Trophoblast cell (in vitro differentiated cells and primary cell): ENCODE measurements around the gene ORC6.

Experiments
- DNase-seq, 2 donors: peaks; one replicate each; pipeline ENCODE4 v3.0.0-alpha.2; 2016
- H2AFZ ChIP-seq: 2 replicates; pipeline ENCODE4 v1.6.1; 2013; ENCODE audit warnings: low read length, moderate library complexity, mild to moderate bottlenecking; ENCODE audit not compliant: insufficient read depth, poor library complexity
- H2AK5ac ChIP-seq: 2 replicates; pipeline ENCODE4 v1.6.1; 2013; ENCODE audit warnings: mild to moderate bottlenecking, low read length
- H2BK120ac ChIP-seq: 2 replicates; pipeline ENCODE4 v1.6.1; 2013; ENCODE audit warnings: low read length, mild to moderate bottlenecking, moderate library complexity; ENCODE audit not compliant: insufficient read depth, poor library complexity
- H2BK12ac ChIP-seq: 2 replicates; pipeline ENCODE4 v1.6.1; 2013; ENCODE audit warnings: mild to moderate bottlenecking, low read length, moderate library complexity
- H2BK5ac ChIP-seq: 2 replicates; pipeline ENCODE4 v1.6.1; 2013; ENCODE audit warnings: low read length, low read depth, moderate library complexity, mild to moderate bottlenecking; ENCODE audit not compliant: poor library complexity
- H3K14ac ChIP-seq: 2 replicates; pipeline ENCODE4 v1.6.1; 2013; ENCODE audit warnings: mild to moderate bottlenecking, low read length
- H3K18ac ChIP-seq: 2 replicates; pipeline ENCODE4 v1.6.1; 2013; ENCODE audit warnings: mild to moderate bottlenecking, low read length
- H3K23ac ChIP-seq: 2 replicates; pipeline ENCODE4 v1.6.1; 2013; ENCODE audit warnings: low read length
- H3K27ac ChIP-seq: 2 replicates; pipeline ENCODE4 v1.5.1; 2013; ENCODE audit warnings: low read depth, mild to moderate bottlenecking, inconsistent platforms, low read length, moderate library complexity
- H3K27me3 ChIP-seq: 2 replicates; pipeline ENCODE4 v1.6.1; 2013; ENCODE audit warnings: inconsistent platforms, mild to moderate bottlenecking, low read length, moderate library complexity; ENCODE audit not compliant: insufficient read depth
- H3K36me3 ChIP-seq, 2 experiments: 1 replicate in 1 of 2; 2 replicates in 1 of 2; pipeline ENCODE4 v1.6.1; 2013; ENCODE audit warnings: low read length in 2 of 2, mild to moderate bottlenecking in 2 of 2, moderate library complexity in 1 of 2; ENCODE audit not compliant: insufficient read depth in 2 of 2, control insufficient read depth in 1 of 2
- H3K4ac ChIP-seq: 2 replicates; pipeline ENCODE4 v1.6.1; 2013; ENCODE audit warnings: low read depth, mild to moderate bottlenecking, low read length, moderate library complexity
- H3K4me1 ChIP-seq, 2 experiments: 1 replicate in 1 of 2; 2 replicates in 1 of 2; pipeline ENCODE4 v1.6.1; 2013; ENCODE audit warnings: low read length in 2 of 2, mild to moderate bottlenecking in 2 of 2, moderate library complexity in 1 of 2; ENCODE audit not compliant: insufficient read depth in 2 of 2, control insufficient read depth in 1 of 2
- H3K4me2 ChIP-seq: 2 replicates; pipeline ENCODE4 v1.6.1; 2013; ENCODE audit warnings: inconsistent platforms, mild to moderate bottlenecking, low read length, moderate library complexity
- H3K4me3 ChIP-seq: 2 replicates; pipeline ENCODE4 v1.5.1; 2013; ENCODE audit warnings: mild to moderate bottlenecking, low read depth, low read length, inconsistent platforms
- H3K79me1 ChIP-seq: one replicate; pipeline ENCODE4 v1.6.1; 2013; ENCODE audit warnings: low read length
- H3K79me2 ChIP-seq: 2 replicates; pipeline ENCODE4 v1.6.1; 2013; ENCODE audit warnings: low read length, mild to moderate bottlenecking; ENCODE audit not compliant: control insufficient read depth, insufficient read depth, poor library complexity
- H3K9ac ChIP-seq: 2 replicates; pipeline ENCODE4 v1.6.1; 2013; ENCODE audit warnings: mild to moderate bottlenecking, low read length
- H3K9me3 ChIP-seq: 2 replicates; pipeline ENCODE4 v1.6.1; 2013; ENCODE audit warnings: low read depth, mild to moderate bottlenecking, control low read depth, inconsistent platforms, low read length; ENCODE audit not compliant: insufficient read depth
- H4K12ac ChIP-seq: 2 replicates; pipeline ENCODE4 v1.6.1; 2013; ENCODE audit warnings: low read depth, mild to moderate bottlenecking, low read length, moderate library complexity
- H4K8ac ChIP-seq: 2 replicates; pipeline ENCODE4 v1.6.1; 2013; ENCODE audit warnings: low read depth, mild to moderate bottlenecking, low read length, moderate library complexity
- H4K91ac ChIP-seq: one replicate; pipeline ENCODE4 v1.6.1; 2013; ENCODE audit warnings: low read depth, mild to moderate bottlenecking, low read length, moderate library complexity
- WGBS: extraction: QIAGEN DNeasy Blood & Tissue Kit; methylation state at CpG from one replicate; pipeline ENCODE4 v1.1.7; 2013; ENCODE audit warnings: missing lambda C conversion rate; ENCODE audit not compliant: insufficient read length, insufficient coverage; ENCODE audit errors: extremely low coverage; 5-methylcytosine and 5-hydroxymethylcytosine counted together

ORC6 gene

GRCh38 chr16:46731691-46732555 lies 42.5 kb downstream of the ORC6 start:
- peak overlapping the region; percentile 39 for H2BK120ac ChIP-seq
- H4K12ac ChIP-seq = no peak overlapping the region
- no peak overlapping the region for H3K18ac ChIP-seq
- H3K36me3 ChIP-seq = peaks cover 3 to 5% of the 10 kb centered on the region in 2 experiments
- no peak overlapping the region for H3K4me3 ChIP-seq
- H3K9ac ChIP-seq = no peak overlapping the region
- no peak for DNase-seq
- H3K27ac ChIP-seq = no peak overlapping the region
- no peak overlapping the region for H2BK5ac ChIP-seq
- H3K4me1 ChIP-seq = peaks cover 7 to 20% of the 10 kb centered on the region in 2 experiments
- H3K79me1 ChIP-seq = peaks cover 7% of the 10 kb centered on the region
- H3K79me2 ChIP-seq = no peaks in the 10 kb centered on the region
- no peak overlapping the region for H2AFZ ChIP-seq
- no peak overlapping the region for H2AK5ac ChIP-seq
- no peak overlapping the region for H3K23ac ChIP-seq
- no peak overlapping the region for H3K4me2 ChIP-seq
- peak overlapping the region; percentile 7 for H4K91ac ChIP-seq
- no peak overlapping the region for H4K8ac ChIP-seq
- H2BK12ac ChIP-seq = peak overlapping the region; percentile 16
- peak overlapping the region; percentile 22 for H3K14ac ChIP-seq
- no peaks in the 10 kb centered on the region for H3K9me3 ChIP-seq
- H3K4ac ChIP-seq = no peak overlapping the region
- WGBS = no CpG with 5 or more reads among the region's 23 CpGs
- H3K27me3 ChIP-seq = no peaks in the 10 kb centered on the region

- H2AFZ ChIP-seq = no peak overlapping the region
Measured at GRCh38 chr16:46732561-46732960, 43.1 kb downstream of the ORC6 start.

GRCh38 chr16:46733319-46733830 lies 43.9 kb downstream of the ORC6 start:
- Histone ChIP-seq H3K27me3 (no peaks in the 10 kb centered on the region), H2BK12ac (no peak overlapping the region), H4K91ac (no peak overlapping the region), H2BK120ac (no peak overlapping the region), H3K23ac (no peak overlapping the region), H4K12ac (no peak overlapping the region), H3K18ac (no peak overlapping the region), H3K4me2 (no peak overlapping the region), H3K9ac (no peak overlapping the region), H3K79me1 (peaks cover 11% of the 10 kb centered on the region), H3K4ac (no peak overlapping the region), H3K4me1 (peaks cover 17 to 26% of the 10 kb centered on the region in 2 experiments), H3K4me3 (no peak overlapping the region), H3K27ac (no peak overlapping the region), H3K9me3 (no peaks in the 10 kb centered on the region), H2AFZ (no peak overlapping the region), H3K79me2 (peaks cover 2% of the 10 kb centered on the region), H2AK5ac (peak overlapping the region; percentile 17), H3K14ac (no peak overlapping the region), H2BK5ac (no peak overlapping the region), H3K36me3 (peaks cover 3% of the 10 kb centered on the region in 2 experiments), H4K8ac (no peak overlapping the region)
- DNase-seq = no peak
- no CpG with 5 or more reads among the region's 9 CpGs for WGBS

More at GRCh38 chr16:46732561-46732960, 43.1 kb downstream of the ORC6 start:
- Histone ChIP-seq H3K27me3 (no peaks in the 10 kb centered on the region), H3K27ac (no peak overlapping the region), H2BK5ac (no peak overlapping the region), H3K36me3 (peaks cover 3% of the 10 kb centered on the region in 2 experiments), H2BK120ac (no peak overlapping the region), H3K4me1 (peaks cover 12 to 22% of the 10 kb centered on the region in 2 experiments), H3K4ac (no peak overlapping the region), H3K14ac (peak overlapping the region; percentile 22), H2BK12ac (no peak overlapping the region), H3K9ac (no peak overlapping the region), H3K23ac (no peak overlapping the region), H3K79me1 (peaks cover 9% of the 10 kb centered on the region), H4K12ac (no peak overlapping the region), H2AK5ac (no peak overlapping the region), H4K8ac (no peak overlapping the region), H3K9me3 (no peaks in the 10 kb centered on the region), H3K18ac (no peak overlapping the region), H3K4me2 (no peak overlapping the region), H3K79me2 (peaks cover under 1% of the 10 kb centered on the region), H4K91ac (peak overlapping the region; percentile 7), H3K4me3 (no peak overlapping the region)
- WGBS = no CpG with 5 or more reads among the region's 4 CpGs
- no peak for DNase-seq

- no peaks in the 10 kb centered on the region for H3K27me3 ChIP-seq
Measured at GRCh38 chr16:46736695-46737094, 47.2 kb downstream of the ORC6 start.

More at GRCh38 chr16:46736695-46737094, 47.2 kb downstream of the ORC6 start:
- no peak overlapping the region for H3K4ac ChIP-seq
- peak in 1 of 2 donors; percentile 14 for DNase-seq
- no peak overlapping the region for H4K12ac ChIP-seq
- H4K91ac ChIP-seq = peak overlapping the region; percentile 46
- H3K4me1 ChIP-seq = peaks cover 14 to 18% of the 10 kb centered on the region in 2 experiments
- no peak overlapping the region for H2AK5ac ChIP-seq
- H2BK5ac ChIP-seq = peak overlapping the region; percentile 15
- no CpG with 5 or more reads among the region's 12 CpGs for WGBS
- H3K23ac ChIP-seq = no peak overlapping the region
- peak overlapping the region; percentile 20 for H3K4me2 ChIP-seq
- peak overlapping the region; percentile 31 for H3K14ac ChIP-seq
- H3K79me2 ChIP-seq = peaks cover 2% of the 10 kb centered on the region
- H3K27ac ChIP-seq = peak overlapping the region; percentile 31
- H4K8ac ChIP-seq = peak overlapping the region; percentile 31
- H3K18ac ChIP-seq = no peak overlapping the region
- no peaks in the 10 kb centered on the region for H3K9me3 ChIP-seq
- no peak overlapping the region for H3K4me3 ChIP-seq
- H3K9ac ChIP-seq = no peak overlapping the region
- peaks cover 13% of the 10 kb centered on the region for H3K79me1 ChIP-seq
- H3K36me3 ChIP-seq = no peaks in the 10 kb centered on the region
- peak overlapping the region; percentile 30 for H2BK12ac ChIP-seq
- peak overlapping the region; percentile 3 for H2BK120ac ChIP-seq
- no peak overlapping the region for H2AFZ ChIP-seq
